HUES6 (cell line): ENCODE data around the gene BEST1.
"Not testable (repeated sequence)": the region's sequence is repeated elsewhere in the genome, so short reads cannot be mapped to it uniquely, and the experiment has no call there.

Source experiments
- H3K27ac ChIP-seq: 2 replicates; pipeline ENCODE4 v1.7.0; 2013; ENCODE audit warnings: low read depth, mild to moderate bottlenecking, low read length, inconsistent platforms
- H3K27me3 ChIP-seq: 2 replicates; pipeline ENCODE4 v1.6.1; 2013; ENCODE audit warnings: low read length; ENCODE audit not compliant: control insufficient read depth, insufficient read depth
- H3K36me3 ChIP-seq: 2 replicates; pipeline ENCODE4 v1.6.1; 2013; ENCODE audit warnings: low read length; ENCODE audit not compliant: control insufficient read depth, insufficient read depth
- H3K4me1 ChIP-seq: 2 replicates; pipeline ENCODE4 v1.6.1; 2013; ENCODE audit warnings: low read length; ENCODE audit not compliant: control insufficient read depth, insufficient read depth
- H3K4me3 ChIP-seq: 2 replicates; pipeline ENCODE4 v1.5.1; 2013; ENCODE audit warnings: low read depth, low read length
- H3K9ac ChIP-seq: one replicate; pipeline ENCODE4 v1.6.1; 2013; ENCODE audit warnings: mild to moderate bottlenecking, low read length
- H3K9me3 ChIP-seq: 2 replicates; pipeline ENCODE4 v1.6.1; 2013; ENCODE audit warnings: low read depth, low read length; ENCODE audit not compliant: control insufficient read depth, insufficient read depth

BEST1 gene

GRCh38 chr11:61951484-61952135, 1.5 kb downstream of the BEST1 start:
- H3K9ac ChIP-seq = no peak overlapping the region
- H3K4me3 ChIP-seq = no peak overlapping the region
- H3K27me3 ChIP-seq = peaks cover 26% of the 10 kb centered on the region
- no peak overlapping the region for H3K27ac ChIP-seq
- H3K4me1 ChIP-seq = peaks cover 14% of the 10 kb centered on the region; the same call in 1 of the 2 replicates
- no peaks in the 10 kb centered on the region for H3K9me3 ChIP-seq
- no peaks in the 10 kb centered on the region for H3K36me3 ChIP-seq

GRCh38 chr11:61952882-61953281, 2.7 kb downstream of the BEST1 start:
- H3K9ac ChIP-seq = no peak overlapping the region
- no peaks in the 10 kb centered on the region for H3K36me3 ChIP-seq
- peaks cover 14% of the 10 kb centered on the region; the same call in 1 of the 2 replicates for H3K4me1 ChIP-seq
- no peaks in the 10 kb centered on the region for H3K9me3 ChIP-seq
- H3K4me3 ChIP-seq = no peak overlapping the region
- peaks cover 29% of the 10 kb centered on the region for H3K27me3 ChIP-seq
- no peak overlapping the region for H3K27ac ChIP-seq

GRCh38 chr11:61953632-61954031, 3.5 kb downstream of the BEST1 start:
- not testable (repeated sequence) for H3K27ac ChIP-seq

GRCh38 chr11:61954106-61954850, 4.1 kb downstream of the BEST1 start:
- Histone ChIP-seq H3K4me1 (peaks cover 14% of the 10 kb centered on the region; the same call in 1 of the 2 replicates), H3K9me3 (no peaks in the 10 kb centered on the region), H3K27me3 (peaks cover 29% of the 10 kb centered on the region), H3K4me3 (peak overlapping the region; percentile 48), H3K9ac (peak overlapping the region; percentile 10), H3K27ac (no peak overlapping the region), H3K36me3 (no peaks in the 10 kb centered on the region)

More at GRCh38 chr11:61953632-61954031, 3.5 kb downstream of the BEST1 start:
- not testable (repeated sequence) for H3K9me3 ChIP-seq, H3K4me3 ChIP-seq, H3K36me3 ChIP-seq, H3K9ac ChIP-seq
- H3K4me1 ChIP-seq = peaks cover 14% of the 10 kb centered on the region; the same call in 1 of the 2 replicates
- peaks cover 29% of the 10 kb centered on the region for H3K27me3 ChIP-seq

- Histone ChIP-seq H3K36me3 (no peaks in the 10 kb centered on the region), H3K27me3 (peaks cover 29% of the 10 kb centered on the region), H3K9ac (peak overlapping the region; percentile 10), H3K9me3 (no peaks in the 10 kb centered on the region), H3K4me3 (peak overlapping the region; percentile 48), H3K4me1 (peaks cover 10% of the 10 kb centered on the region; the same call in 1 of the 2 replicates), H3K27ac (no peak overlapping the region)
Observed at GRCh38 chr11:61954851-61955421, 4.8 kb downstream of the BEST1 start.

- Histone ChIP-seq H3K9ac (no peak overlapping the region), H3K4me1 (0 out of 2 replicates have a peak, but pooled peaks cover 9% of the 10 kb centered on the region), H3K27ac (no peak overlapping the region)
Observed at GRCh38 chr11:61955422-61956135, 5.4 kb downstream of the BEST1 start.

GRCh38 chr11:61956191-61957020, 6.3 kb downstream of the BEST1 start:
- Histone ChIP-seq H3K27ac (no peak overlapping the region), H3K4me1 (0 out of 2 replicates have a peak, but pooled peaks cover 9% of the 10 kb centered on the region), H3K9me3 (no peaks in the 10 kb centered on the region), H3K4me3 (peak overlapping the region; percentile 48; the same call in 1 of the 2 replicates), H3K27me3 (peaks cover 29% of the 10 kb centered on the region), H3K9ac (no peak overlapping the region), H3K36me3 (no peaks in the 10 kb centered on the region)

More at GRCh38 chr11:61955422-61956135, 5.4 kb downstream of the BEST1 start:
- Histone ChIP-seq H3K36me3 (no peaks in the 10 kb centered on the region), H3K4me3 (peak overlapping the region; percentile 48), H3K9me3 (no peaks in the 10 kb centered on the region), H3K27me3 (peaks cover 29% of the 10 kb centered on the region)

- H3K4me1 ChIP-seq = 0 out of 2 replicates have a peak, but pooled peaks cover 9% of the 10 kb centered on the region
- H3K9ac ChIP-seq = no peak overlapping the region
- no peaks in the 10 kb centered on the region for H3K36me3 ChIP-seq
Observed at GRCh38 chr11:61957021-61957770, 7.0 kb downstream of the BEST1 start.

GRCh38 chr11:61958590-61958989, 8.4 kb downstream of the BEST1 start:
- no peak overlapping the region for H3K27ac ChIP-seq
- peaks cover 29% of the 10 kb centered on the region for H3K27me3 ChIP-seq
- 0 out of 2 replicates have a peak, but pooled peaks cover 9% of the 10 kb centered on the region for H3K4me1 ChIP-seq
- no peaks in the 10 kb centered on the region for H3K9me3 ChIP-seq
- no peak overlapping the region for H3K9ac ChIP-seq
- peaks cover 5% of the 10 kb centered on the region for H3K36me3 ChIP-seq
- no peak overlapping the region for H3K4me3 ChIP-seq

More at GRCh38 chr11:61957021-61957770, 7.0 kb downstream of the BEST1 start:
- peaks cover 29% of the 10 kb centered on the region for H3K27me3 ChIP-seq
- no peak overlapping the region for H3K4me3 ChIP-seq
- H3K9me3 ChIP-seq = no peaks in the 10 kb centered on the region
- no peak overlapping the region for H3K27ac ChIP-seq
